Measurements from ENCODE around the gene DNM1. TPM values are rescaled to one million over a fixed set of nuclear protein-coding genes. Genes with fewer than 3 reads are reported as not detected.

Gene DNM1
- total RNA-seq, 4 donors from 2014 or later: 4.3 to 18.9 (median 10.1) TPM

- H3K27me3 ChIP-seq: no peaks in the 10 kb centered on the region
- no peak overlapping the region for H3K4me3 ChIP-seq
- TF ChIP-seq CTCF (IDR thresholded peaks at IDR 0.05) (no peak), POLR2AphosphoS5 (IDR thresholded peaks at IDR 0.05) (no peak), POLR2A (IDR thresholded peaks at IDR 0.05) (no peak), EP300 (IDR thresholded peaks at IDR 0.05) (no peak)
- H3K27ac ChIP-seq: no peak overlapping the region
- H3K36me3 ChIP-seq: no peaks in the 10 kb centered on the region
- no peak for DNase-seq (ENCODE audit: low spot score in 2 of 2)
- WGBS: 87% methylated on average over 14 of the region's 16 CpGs
- H3K4me1 ChIP-seq: peaks cover 14% of the 10 kb centered on the region
- no peaks in the 10 kb centered on the region for H3K9me3 ChIP-seq
Observed at GRCh38 chr9:128296340-128297220, 93.4 kb downstream of the DNM1 start.

- peaks cover 14% of the 10 kb centered on the region for H3K4me1 ChIP-seq
- H3K36me3 ChIP-seq: no peaks in the 10 kb centered on the region
- TF ChIP-seq POLR2AphosphoS5 (IDR thresholded peaks at IDR 0.05) (no peak), CTCF (IDR thresholded peaks at IDR 0.05) (no peak), POLR2A (IDR thresholded peaks at IDR 0.05) (no peak), EP300 (IDR thresholded peaks at IDR 0.05) (no peak)
- no peaks in the 10 kb centered on the region for H3K27me3 ChIP-seq
- H3K27ac ChIP-seq: no peak overlapping the region
- no peak overlapping the region for H3K4me3 ChIP-seq
- no peak for DNase-seq (ENCODE audit: low spot score in 2 of 2)
- 100% methylated on average over 2 of the region's 2 CpGs for WGBS
- no peaks in the 10 kb centered on the region for H3K9me3 ChIP-seq
Observed at GRCh38 chr9:128297221-128297773, 94.1 kb downstream of the DNM1 start.

GRCh38 chr9:128298535-128299482 lies 95.6 kb downstream of the DNM1 start:
- WGBS: 57% methylated on average over 20 of the region's 20 CpGs
- no peak for DNase-seq (ENCODE audit: low spot score in 2 of 2)
- H3K27me3 ChIP-seq: no peaks in the 10 kb centered on the region
- no peaks in the 10 kb centered on the region for H3K9me3 ChIP-seq
- H3K4me3 ChIP-seq: no peak overlapping the region
- H3K27ac ChIP-seq: peak overlapping the region; percentile 61
- H3K36me3 ChIP-seq: no peaks in the 10 kb centered on the region
- TF ChIP-seq POLR2A (IDR thresholded peaks at IDR 0.05) (no peak), POLR2AphosphoS5 (IDR thresholded peaks at IDR 0.05) (no peak), EP300 (IDR thresholded peaks at IDR 0.05) (no peak), CTCF (IDR thresholded peaks at IDR 0.05) (no peak)
- H3K4me1 ChIP-seq: peaks cover 16% of the 10 kb centered on the region

GRCh38 chr9:128304136-128304970 lies 101.2 kb downstream of the DNM1 start:
- WGBS: 65% methylated on average over 9 of the region's 9 CpGs

More at GRCh38 chr9:128304136-128304970, 101.2 kb downstream of the DNM1 start:
- Histone ChIP-seq H3K27ac (peak overlapping the region; percentile 34), H3K9me3 (no peaks in the 10 kb centered on the region), H3K27me3 (no peaks in the 10 kb centered on the region), H3K36me3 (peaks cover 12% of the 10 kb centered on the region), H3K4me1 (peaks cover 29% of the 10 kb centered on the region), H3K4me3 (no peak overlapping the region)
- TF ChIP-seq CTCF (IDR thresholded peaks at IDR 0.05) (no peak), POLR2A (IDR thresholded peaks at IDR 0.05) (no peak), EP300 (IDR thresholded peaks at IDR 0.05) (no peak), POLR2AphosphoS5 (IDR thresholded peaks at IDR 0.05) (no peak)
- DNase-seq (ENCODE audit: low spot score in 2 of 2): no peak

Other genes starting within 250 kb of the DNM1 start
- 10 to 100 TPM; 43.1 to 85.8 (median 59.5) TPM for gene EEIG1, start 222.4 kb upstream of the DNM1 start, total RNA-seq
- gene NAIF1, start 136.1 kb upstream of the DNM1 start, total RNA-seq: 10 to 100 TPM in 3 of 4 donors, 1 to 10 TPM in 1; 9.6 to 14.7 (median 12.6) TPM
- 100 to 1,000 TPM in 1 of 4 donors, 10 to 100 TPM in 3; 37.9 to 106 (median 66.5) TPM for gene SLC25A25, start 135.1 kb upstream of the DNM1 start, total RNA-seq
- 10 to 100 TPM; 47.4 to 76.0 (median 55.9) TPM for gene PTGES2, start 75.7 kb upstream of the DNM1 start, total RNA-seq
- gene LCN2, start 53.9 kb upstream of the DNM1 start, total RNA-seq: 10 to 100 TPM in 2 of 4 donors, 1 to 10 TPM in 2; 6.0 to 45.7 (median 22.3) TPM
- 100 to 1,000 TPM; 157 to 345 (median 224) TPM for gene BBLN, start 43.1 kb upstream of the DNM1 start, total RNA-seq
- 100 to 1,000 TPM in 3 of 4 donors, 10 to 100 TPM in 1; 86.7 to 136 (median 115) TPM for gene CIZ1, start 11.8 kb upstream of the DNM1 start, total RNA-seq
- 100 to 1,000 TPM in 2 of 4 donors, 10 to 100 TPM in 2; 83.5 to 131 (median 99.0) TPM for gene GOLGA2, start 72.6 kb downstream of the DNM1 start, total RNA-seq
- 10 to 100 TPM; 21.1 to 35.3 (median 22.2) TPM for gene SWI5, start 72.9 kb downstream of the DNM1 start, total RNA-seq
- 10 to 100 TPM; 11.6 to 19.9 (median 14.1) TPM for gene TRUB2, start 119.1 kb downstream of the DNM1 start, total RNA-seq
- gene COQ4, start 119.5 kb downstream of the DNM1 start, total RNA-seq: 100 to 1,000 TPM in 3 of 4 donors, 10 to 100 TPM in 1; 73.3 to 119 (median 106) TPM
- gene SLC27A4, start 137.1 kb downstream of the DNM1 start, total RNA-seq: 10 to 100 TPM; 52.0 to 78.1 (median 63.0) TPM
- 10 to 100 TPM; 30.2 to 37.6 (median 34.0) TPM for gene URM1, start 168.0 kb downstream of the DNM1 start, total RNA-seq
- 10 to 100 TPM in 2 of 4 donors, 1 to 10 TPM in 2; 3.7 to 26.2 (median 11.3) TPM for gene CERCAM, start 217.5 kb downstream of the DNM1 start, total RNA-seq